ENCODE measurements around the gene MAGOHB. TPM values are rescaled to one million over a fixed set of nuclear protein-coding genes. Genes with fewer than 3 reads are reported as not detected.

The MAGOHB gene
- total RNA-seq, 1 donor from 2014 or later, result 48.3 TPM

DNA sequence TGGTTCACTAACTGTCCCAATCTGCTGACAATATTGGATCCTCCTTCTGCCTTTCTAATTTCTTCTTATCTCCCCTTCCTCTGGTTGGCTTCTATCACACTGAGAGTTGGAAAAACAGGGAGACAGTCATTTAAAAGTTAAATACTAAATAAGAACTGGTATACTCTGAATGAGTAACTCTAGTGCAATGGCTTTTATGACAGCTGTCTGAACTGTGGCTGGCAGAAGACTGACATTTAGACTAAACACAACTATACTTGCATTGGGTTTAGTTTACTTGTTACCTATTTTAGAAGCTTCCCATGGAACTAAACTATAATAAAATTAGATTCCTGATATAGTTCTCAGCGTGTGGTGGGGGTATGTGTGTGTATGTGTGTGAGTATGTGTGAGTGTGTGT lies 7.9 kb upstream of the MAGOHB start:
- DNase-seq (ENCODE audit: low spot score, unreplicated experiment), result no peak
- Mint-ChIP-seq H3K27me3 (no peaks in the 10 kb centered on the region), H3K9me3 (ENCODE audit: low read depth) (no peaks in the 10 kb centered on the region), H3K4me3 (ENCODE audit: low read depth) (no peak overlapping the region), H3K4me1 (ENCODE audit: low read depth) (no peaks in the 10 kb centered on the region), H3K27ac (no peak overlapping the region), H3K36me3 (ENCODE audit: insufficient read depth) (no peaks in the 10 kb centered on the region)
- TF ChIP-seq, protein P1, sequence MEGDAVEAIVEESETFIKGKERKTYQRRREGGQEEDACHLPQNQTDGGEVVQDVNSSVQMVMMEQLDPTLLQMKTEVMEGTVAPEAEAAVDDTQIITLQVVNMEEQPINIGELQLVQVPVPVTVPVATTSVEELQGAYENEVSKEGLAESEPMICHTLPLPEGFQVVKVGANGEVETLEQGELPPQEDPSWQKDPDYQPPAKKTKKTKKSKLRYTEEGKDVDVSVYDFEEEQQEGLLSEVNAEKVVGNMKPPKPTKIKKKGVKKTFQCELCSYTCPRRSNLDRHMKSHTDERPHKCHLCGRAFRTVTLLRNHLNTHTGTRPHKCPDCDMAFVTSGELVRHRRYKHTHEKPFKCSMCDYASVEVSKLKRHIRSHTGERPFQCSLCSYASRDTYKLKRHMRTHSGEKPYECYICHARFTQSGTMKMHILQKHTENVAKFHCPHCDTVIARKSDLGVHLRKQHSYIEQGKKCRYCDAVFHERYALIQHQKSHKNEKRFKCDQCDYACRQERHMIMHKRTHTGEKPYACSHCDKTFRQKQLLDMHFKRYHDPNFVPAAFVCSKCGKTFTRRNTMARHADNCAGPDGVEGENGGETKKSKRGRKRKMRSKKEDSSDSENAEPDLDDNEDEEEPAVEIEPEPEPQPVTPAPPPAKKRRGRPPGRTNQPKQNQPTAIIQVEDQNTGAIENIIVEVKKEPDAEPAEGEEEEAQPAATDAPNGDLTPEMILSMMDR (IDR thresholded peaks at IDR 0.05; ENCODE audit: unreplicated experiment), result no peak

DNA sequence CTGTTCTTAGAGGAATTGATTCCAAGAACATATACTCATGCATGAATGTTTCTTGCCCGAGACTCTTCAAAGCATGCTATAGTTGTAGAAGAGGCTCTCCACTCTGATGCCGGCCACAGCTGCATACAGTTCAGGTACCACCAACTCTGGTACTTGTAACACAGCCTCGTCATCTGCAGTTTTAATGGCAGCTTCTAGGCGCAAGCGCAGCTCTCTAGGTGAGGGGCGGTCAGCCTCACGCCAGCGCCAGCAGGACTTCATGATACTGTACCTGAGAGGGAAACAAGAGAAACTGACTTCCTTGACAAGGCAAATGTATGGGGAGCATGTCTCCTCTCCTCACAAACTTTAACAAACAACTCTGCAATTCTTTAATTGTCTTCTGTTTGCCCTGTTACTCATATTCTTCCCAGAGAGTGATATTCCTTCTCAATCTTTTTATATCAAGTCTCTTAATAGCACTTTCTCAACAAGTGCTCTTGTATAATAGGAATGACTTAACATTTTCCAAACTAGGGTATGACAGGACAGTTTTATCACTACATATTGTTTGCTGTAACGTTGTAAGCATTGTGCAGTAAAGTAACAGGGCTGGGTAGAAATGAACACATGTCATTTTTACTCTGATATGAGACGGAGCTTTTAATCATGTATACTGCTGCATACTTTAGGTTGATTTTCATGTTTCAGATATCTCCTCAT lies 6.8 kb upstream of the MAGOHB start:
- Mint-ChIP-seq H3K9me3 (ENCODE audit: low read depth) (no peaks in the 10 kb centered on the region), H3K4me3 (ENCODE audit: low read depth) (no peak overlapping the region), H3K36me3 (ENCODE audit: insufficient read depth) (no peaks in the 10 kb centered on the region), H3K27me3 (no peaks in the 10 kb centered on the region), H3K4me1 (ENCODE audit: low read depth) (no peaks in the 10 kb centered on the region), H3K27ac (no peak overlapping the region)
- TF ChIP-seq, protein P1 (IDR thresholded peaks at IDR 0.05; ENCODE audit: unreplicated experiment), result no peak
- DNase-seq (ENCODE audit: low spot score, unreplicated experiment), result no peak

DNA sequence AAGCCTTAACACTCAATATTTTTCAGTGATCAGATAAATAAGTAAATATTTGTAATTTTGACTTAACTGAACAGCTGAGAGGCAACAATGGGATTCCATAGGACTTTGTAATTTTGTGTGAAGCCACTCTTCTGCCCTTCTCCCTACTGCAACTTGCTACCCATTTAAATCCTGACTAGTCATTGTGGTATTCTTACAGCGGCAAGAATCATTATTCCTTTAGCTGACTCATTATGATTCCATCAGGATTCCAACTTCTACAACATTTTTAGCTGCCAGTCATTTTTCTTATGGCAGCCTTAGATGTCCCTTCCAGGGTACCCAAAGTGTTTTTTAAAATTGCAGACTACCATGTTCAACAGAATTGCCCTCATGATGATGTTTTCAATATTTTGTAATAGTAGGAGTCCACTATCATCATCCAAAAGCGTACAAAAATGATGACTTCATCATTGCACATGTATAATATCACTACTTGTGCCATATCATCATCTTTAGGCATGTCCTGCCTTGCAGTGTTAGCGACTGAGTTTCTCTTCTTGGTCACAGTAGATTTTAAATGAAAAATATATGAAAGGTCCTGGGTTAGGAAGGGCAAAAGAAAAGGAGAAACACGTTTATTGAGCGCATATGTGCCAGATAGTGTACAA lies 5.1 kb upstream of the MAGOHB start:
- Mint-ChIP-seq H3K4me1 (ENCODE audit: low read depth) (peaks cover 5% of the 10 kb centered on the region), H3K27ac (no peak overlapping the region), H3K4me3 (ENCODE audit: low read depth) (no peak overlapping the region), H3K36me3 (ENCODE audit: insufficient read depth) (no peaks in the 10 kb centered on the region), H3K9me3 (ENCODE audit: low read depth) (no peaks in the 10 kb centered on the region), H3K27me3 (no peaks in the 10 kb centered on the region)
- TF ChIP-seq, protein P1 (IDR thresholded peaks at IDR 0.05; ENCODE audit: unreplicated experiment), result no peak
- DNase-seq (ENCODE audit: low spot score, unreplicated experiment), result no peak

DNA sequence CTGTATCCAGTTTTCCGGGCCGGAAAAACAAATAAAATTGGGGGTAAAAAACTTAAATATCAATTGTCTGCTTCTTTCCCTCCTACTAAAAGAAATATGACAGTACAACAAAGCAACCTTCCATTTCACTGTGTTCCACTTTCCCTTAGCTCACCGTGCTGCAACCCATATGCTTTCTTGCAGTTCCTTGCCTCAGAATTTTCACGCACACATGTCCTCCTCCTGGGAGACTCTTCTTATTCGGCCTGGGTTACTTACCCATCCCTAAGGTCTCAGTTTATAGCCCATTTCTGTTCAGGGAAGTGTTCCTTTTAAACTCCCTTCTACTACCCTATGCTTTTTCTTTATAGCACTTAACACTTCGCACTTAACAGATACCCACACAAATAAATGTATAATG lies 4.5 kb upstream of the MAGOHB start:
- peaks cover 9% of the 10 kb centered on the region for H3K4me1 Mint-ChIP-seq (ENCODE audit: low read depth)
- no peaks in the 10 kb centered on the region for H3K36me3 Mint-ChIP-seq (ENCODE audit: insufficient read depth)
- no peak overlapping the region for H3K27ac Mint-ChIP-seq
- DNase-seq (ENCODE audit: low spot score, unreplicated experiment), result no peak
- TF ChIP-seq, protein P1 (IDR thresholded peaks at IDR 0.05; ENCODE audit: unreplicated experiment), result no peak
- no peak overlapping the region for H3K4me3 Mint-ChIP-seq (ENCODE audit: low read depth)
- H3K9me3 Mint-ChIP-seq (ENCODE audit: low read depth), result no peaks in the 10 kb centered on the region
- H3K27me3 Mint-ChIP-seq, result no peaks in the 10 kb centered on the region

DNA sequence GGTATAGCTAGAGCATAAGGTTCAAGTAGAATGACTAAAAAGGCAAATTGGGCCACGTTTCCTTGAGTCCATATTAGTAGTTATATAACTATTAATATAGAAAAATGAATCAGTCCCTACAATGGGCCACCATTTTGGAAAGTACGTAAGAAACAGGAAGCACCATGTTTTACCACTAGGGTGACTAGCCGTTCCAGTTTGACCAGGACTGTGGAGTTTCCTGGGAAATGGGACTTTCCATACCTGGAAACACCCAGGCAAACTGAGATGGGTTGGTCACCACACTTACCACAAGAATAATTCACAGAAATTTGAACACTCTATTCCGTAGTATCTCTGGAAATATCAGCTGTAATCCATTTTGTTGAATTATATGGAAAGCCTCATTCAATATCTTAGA lies 2.1 kb upstream of the MAGOHB start:
- H3K36me3 Mint-ChIP-seq (ENCODE audit: insufficient read depth), result peaks cover 5% of the 10 kb centered on the region
- H3K4me1 Mint-ChIP-seq (ENCODE audit: low read depth), result peaks cover 24% of the 10 kb centered on the region
- no peak overlapping the region for H3K4me3 Mint-ChIP-seq (ENCODE audit: low read depth)

More for the DNA sequence above, 2.1 kb upstream of the MAGOHB start:
- no peak for DNase-seq (ENCODE audit: low spot score, unreplicated experiment)
- H3K9me3 Mint-ChIP-seq (ENCODE audit: low read depth), result no peaks in the 10 kb centered on the region
- H3K27ac Mint-ChIP-seq, result no peak overlapping the region
- no peaks in the 10 kb centered on the region for H3K27me3 Mint-ChIP-seq
- TF ChIP-seq, protein P1 (IDR thresholded peaks at IDR 0.05; ENCODE audit: unreplicated experiment), result peak; percentile 32
